Measurements from ENCODE around the gene FOXN3.

Gene FOXN3

GRCh38 chr14:89241257-89241656 is 175.8 kb downstream of the FOXN3 start:
- H3K4me2 ChIP-seq (ENCODE audit: low read length) = no peak overlapping the region
- H3K9me3 ChIP-seq (ENCODE audit: insufficient read depth, low read length) = no peaks in the 10 kb centered on the region
- H3K36me3 ChIP-seq (replicated peaks; ENCODE audit: low read depth, low read length) = no peaks in the 10 kb centered on the region
- H3K4me3 ChIP-seq (ENCODE audit: low read length) = no peak overlapping the region
- no peak overlapping the region for H3K27ac ChIP-seq (ENCODE audit: low read length)
- no peaks in the 10 kb centered on the region for H3K79me2 ChIP-seq (ENCODE audit: low read length)
- H3K27me3 ChIP-seq (ENCODE audit: low read depth, low read length) = no peaks in the 10 kb centered on the region
- TF ChIP-seq CTCF (IDR thresholded peaks at IDR 0.05; ENCODE audit: low read depth, low read length) (no peak), EZH2phosphoT487 (IDR thresholded peaks at IDR 0.05; ENCODE audit: low read depth) (no peak)
- no peak overlapping the region for H2AFZ ChIP-seq (ENCODE audit: low read depth, low read length)
- H4K20me1 ChIP-seq (ENCODE audit: insufficient read depth, low read length) = peaks cover 8% of the 10 kb centered on the region; the same call in 1 of the 2 replicates
- no peak overlapping the region for H3K9ac ChIP-seq (ENCODE audit: low read length)
- peaks cover 14% of the 10 kb centered on the region for H3K4me1 ChIP-seq (ENCODE audit: low read length)

DNA sequence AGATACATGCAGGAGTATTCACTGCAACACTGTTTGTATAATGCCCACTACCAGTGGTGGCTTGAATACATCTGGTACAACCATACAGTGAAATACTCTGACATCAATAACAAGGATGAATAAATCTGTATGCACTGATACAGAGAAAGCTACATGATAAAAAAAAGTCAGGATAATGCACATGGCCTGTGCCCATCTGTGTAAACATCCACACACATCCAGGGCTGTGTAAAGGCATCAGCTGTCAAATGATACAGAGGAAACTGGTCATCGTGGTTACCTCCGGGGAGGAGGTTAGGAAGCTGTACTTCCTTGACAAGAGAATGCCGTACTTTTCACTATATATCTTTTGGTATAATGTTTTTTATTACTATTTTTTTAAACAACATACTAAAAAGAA is 176.6 kb downstream of the FOXN3 start:
- Histone ChIP-seq H3K4me2 (ENCODE audit: low read length) (no peak overlapping the region), H3K9me3 (ENCODE audit: insufficient read depth, low read length) (no peaks in the 10 kb centered on the region), H2AFZ (ENCODE audit: low read depth, low read length) (no peak overlapping the region), H3K79me2 (ENCODE audit: low read length) (no peaks in the 10 kb centered on the region), H3K4me1 (ENCODE audit: low read length) (peaks cover 14% of the 10 kb centered on the region), H3K9ac (ENCODE audit: low read length) (no peak overlapping the region), H3K4me3 (ENCODE audit: low read length) (no peak overlapping the region), H3K27me3 (ENCODE audit: low read depth, low read length) (no peaks in the 10 kb centered on the region), H3K36me3 (replicated peaks; ENCODE audit: low read depth, low read length) (no peaks in the 10 kb centered on the region), H3K27ac (ENCODE audit: low read length) (no peak overlapping the region), H4K20me1 (ENCODE audit: insufficient read depth, low read length) (peaks cover 8% of the 10 kb centered on the region; the same call in 1 of the 2 replicates)
- no peak for TF ChIP-seq EZH2phosphoT487 (IDR thresholded peaks at IDR 0.05; ENCODE audit: low read depth)
- TF ChIP-seq CTCF (IDR thresholded peaks at IDR 0.05; ENCODE audit: low read depth, low read length) = no peak

DNA sequence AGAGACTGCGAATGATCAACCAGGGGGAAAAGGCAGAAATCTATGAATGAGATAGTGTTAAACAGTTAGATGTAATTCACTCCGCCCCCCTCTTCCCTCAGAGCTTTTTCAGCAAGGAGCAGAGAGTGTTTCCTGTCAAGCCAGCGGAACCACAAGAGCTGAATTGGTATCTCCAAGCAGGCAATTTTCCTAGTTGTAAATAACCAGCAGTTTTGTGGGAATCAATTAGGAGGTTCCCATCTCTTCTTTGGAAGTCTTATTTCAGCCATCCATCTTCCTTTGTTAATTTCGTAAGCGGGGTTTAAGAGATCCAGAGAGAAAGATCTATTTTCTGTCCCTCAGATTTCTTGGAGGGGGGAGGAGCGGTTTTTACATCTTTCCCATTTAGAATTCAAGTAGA is 178.0 kb downstream of the FOXN3 start:
- Histone ChIP-seq H3K4me2 (ENCODE audit: low read length) (no peak overlapping the region), H3K79me2 (ENCODE audit: low read length) (no peaks in the 10 kb centered on the region), H3K27me3 (ENCODE audit: low read depth, low read length) (no peaks in the 10 kb centered on the region), H3K4me3 (ENCODE audit: low read length) (no peak overlapping the region), H2AFZ (ENCODE audit: low read depth, low read length) (no peak overlapping the region), H3K27ac (ENCODE audit: low read length) (no peak overlapping the region), H3K9me3 (ENCODE audit: insufficient read depth, low read length) (no peaks in the 10 kb centered on the region), H3K9ac (ENCODE audit: low read length) (no peak overlapping the region), H4K20me1 (ENCODE audit: insufficient read depth, low read length) (peaks cover 8% of the 10 kb centered on the region; the same call in 1 of the 2 replicates), H3K4me1 (ENCODE audit: low read length) (peaks cover 14% of the 10 kb centered on the region), H3K36me3 (replicated peaks; ENCODE audit: low read depth, low read length) (no peaks in the 10 kb centered on the region)
- TF ChIP-seq CTCF (IDR thresholded peaks at IDR 0.05; ENCODE audit: low read depth, low read length) = no peak
- TF ChIP-seq EZH2phosphoT487 (IDR thresholded peaks at IDR 0.05; ENCODE audit: low read depth) = no peak

GRCh38 chr14:89237921-89238529 is 179.0 kb downstream of the FOXN3 start:
- H3K36me3 ChIP-seq (replicated peaks; ENCODE audit: low read depth, low read length) = no peaks in the 10 kb centered on the region
- H2AFZ ChIP-seq (ENCODE audit: low read depth, low read length) = no peak overlapping the region
- H3K27me3 ChIP-seq (ENCODE audit: low read depth, low read length) = no peaks in the 10 kb centered on the region
- H3K9me3 ChIP-seq (ENCODE audit: insufficient read depth, low read length) = no peaks in the 10 kb centered on the region
- no peak overlapping the region for H3K27ac ChIP-seq (ENCODE audit: low read length)
- H3K4me3 ChIP-seq (ENCODE audit: low read length) = no peak overlapping the region
- H4K20me1 ChIP-seq (ENCODE audit: insufficient read depth, low read length) = peaks cover 8% of the 10 kb centered on the region; the same call in 1 of the 2 replicates
- H3K4me1 ChIP-seq (ENCODE audit: low read length) = peaks cover 14% of the 10 kb centered on the region
- H3K4me2 ChIP-seq (ENCODE audit: low read length) = no peak overlapping the region
- H3K9ac ChIP-seq (ENCODE audit: low read length) = no peak overlapping the region
- TF ChIP-seq EZH2phosphoT487 (IDR thresholded peaks at IDR 0.05; ENCODE audit: low read depth) = no peak
- TF ChIP-seq CTCF (IDR thresholded peaks at IDR 0.05; ENCODE audit: low read depth, low read length) = no peak; the same call in 1 of the 2 replicates
- no peaks in the 10 kb centered on the region for H3K79me2 ChIP-seq (ENCODE audit: low read length)

Measured in OCI-LY3 (cell line).